DMS79 treated with DMSO at 0.1 percent for 48 hours (cell line): ENCODE measurements around the gene CARMIL1.
"Not testable (repeated sequence)": the region's sequence is repeated elsewhere in the genome, so short reads cannot be mapped to it uniquely, and the experiment has no call there.

Source experiments
- DNase-seq: peaks from one replicate; lab custom pipeline; 2025; lab: John Stamatoyannopoulos, UW

CARMIL1 gene

DNA sequence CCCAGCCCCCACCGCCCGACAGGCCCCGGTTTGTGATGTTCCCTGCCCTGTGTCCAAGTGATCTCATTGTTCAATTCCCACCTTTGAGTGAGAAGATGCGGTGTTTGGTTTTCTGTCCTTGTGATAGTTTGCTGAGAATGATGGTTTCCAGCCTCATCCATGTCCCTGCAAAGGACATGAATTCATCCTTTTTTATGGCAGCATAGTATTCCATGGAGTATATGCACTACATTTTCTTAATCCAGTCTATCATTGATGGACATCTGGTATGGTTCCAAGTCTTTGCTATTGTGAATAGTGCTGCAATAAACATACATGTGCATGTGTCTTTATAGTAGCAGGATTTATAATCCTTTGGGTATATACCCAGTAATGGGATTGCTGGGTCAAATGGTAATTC lies 165.3 kb downstream of the CARMIL1 start:
- not testable (repeated sequence) for DNase-seq

DNA sequence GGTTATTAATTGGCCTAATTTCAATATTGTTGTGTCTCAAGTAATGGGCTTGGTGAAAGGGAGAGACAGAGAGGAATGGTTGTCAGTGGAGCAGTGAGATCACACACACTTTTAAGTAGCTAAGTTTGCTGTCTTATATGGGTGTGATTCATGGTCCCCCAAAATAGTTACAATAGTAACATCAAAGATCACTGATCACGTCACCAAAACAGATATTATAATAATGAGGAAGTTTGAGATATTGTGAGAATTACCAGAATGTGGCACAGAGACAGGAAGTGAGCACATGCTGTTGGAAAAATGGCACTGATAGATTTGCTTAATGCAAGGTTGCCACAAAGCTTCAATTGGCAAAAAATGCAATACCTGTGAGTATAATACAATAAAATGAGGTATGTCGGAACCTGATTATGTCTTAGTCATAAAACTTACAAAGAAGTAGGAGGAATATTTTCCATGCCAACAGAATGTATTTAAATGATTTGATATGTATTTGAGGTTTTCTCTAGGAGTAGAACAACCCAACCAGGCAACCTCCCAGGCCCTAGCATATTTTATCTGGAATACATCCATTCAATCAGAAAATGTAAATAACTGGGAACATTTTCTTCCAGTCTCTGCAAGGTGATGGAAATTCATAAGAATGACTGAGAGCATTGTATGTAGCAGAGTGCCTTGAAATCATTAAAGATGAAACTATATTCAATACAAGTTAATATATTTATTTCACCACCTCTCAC lies 167.8 kb downstream of the CARMIL1 start:
- DNase-seq: no peak

GRCh38 chr6:25447570-25447929 lies 168.4 kb downstream of the CARMIL1 start:
- DNase-seq: no peak

- no peak for DNase-seq
Observed at GRCh38 chr6:25448965-25449538, 169.9 kb downstream of the CARMIL1 start.

DNA sequence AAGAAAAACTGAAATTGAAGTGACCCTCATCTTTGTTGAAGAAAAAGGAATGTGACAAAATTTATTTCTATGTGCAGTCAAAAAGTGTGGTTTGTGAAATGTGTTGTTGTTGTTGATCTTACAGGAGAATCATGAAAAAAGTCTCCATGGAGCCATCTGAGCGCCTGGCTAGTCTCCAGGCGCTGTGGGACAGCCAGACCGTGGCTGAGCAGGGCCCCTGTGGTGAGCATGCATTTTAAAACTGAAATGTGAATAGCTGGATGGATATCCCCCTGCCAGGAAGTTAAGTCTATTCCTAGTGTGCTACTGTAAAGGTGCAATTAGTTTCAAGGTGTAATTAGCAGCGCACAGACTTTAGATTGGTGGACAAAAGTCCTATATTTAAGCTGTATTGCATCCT lies 170.6 kb downstream of the CARMIL1 start:
- peak; percentile 76 for DNase-seq

GRCh38 chr6:25450469-25451198 lies 171.5 kb downstream of the CARMIL1 start:
- DNase-seq: no peak

GRCh38 chr6:25452031-25452430 lies 172.9 kb downstream of the CARMIL1 start:
- no peak for DNase-seq

DNA sequence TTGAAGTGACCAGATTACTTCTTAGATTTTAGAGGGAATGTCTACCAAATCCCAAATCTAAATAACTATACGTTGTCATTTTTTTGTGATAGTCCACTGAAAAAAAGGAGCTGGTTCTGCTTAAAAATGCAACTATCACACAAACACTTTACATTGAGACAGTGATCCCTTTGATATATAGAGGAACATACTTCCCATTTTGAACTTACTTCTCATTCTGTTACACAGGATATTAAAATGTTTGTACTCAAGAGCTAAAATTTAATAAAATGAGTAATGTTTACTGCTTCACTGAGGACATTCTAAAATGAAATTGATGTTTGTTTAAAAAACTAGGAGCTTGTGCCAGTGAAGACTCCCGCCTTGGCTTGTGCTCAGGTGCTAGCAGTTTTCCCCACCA lies 174.1 kb downstream of the CARMIL1 start:
- DNase-seq: no peak

GRCh38 chr6:25454136-25454535 lies 175.0 kb downstream of the CARMIL1 start:
- DNase-seq: no peak

DNA sequence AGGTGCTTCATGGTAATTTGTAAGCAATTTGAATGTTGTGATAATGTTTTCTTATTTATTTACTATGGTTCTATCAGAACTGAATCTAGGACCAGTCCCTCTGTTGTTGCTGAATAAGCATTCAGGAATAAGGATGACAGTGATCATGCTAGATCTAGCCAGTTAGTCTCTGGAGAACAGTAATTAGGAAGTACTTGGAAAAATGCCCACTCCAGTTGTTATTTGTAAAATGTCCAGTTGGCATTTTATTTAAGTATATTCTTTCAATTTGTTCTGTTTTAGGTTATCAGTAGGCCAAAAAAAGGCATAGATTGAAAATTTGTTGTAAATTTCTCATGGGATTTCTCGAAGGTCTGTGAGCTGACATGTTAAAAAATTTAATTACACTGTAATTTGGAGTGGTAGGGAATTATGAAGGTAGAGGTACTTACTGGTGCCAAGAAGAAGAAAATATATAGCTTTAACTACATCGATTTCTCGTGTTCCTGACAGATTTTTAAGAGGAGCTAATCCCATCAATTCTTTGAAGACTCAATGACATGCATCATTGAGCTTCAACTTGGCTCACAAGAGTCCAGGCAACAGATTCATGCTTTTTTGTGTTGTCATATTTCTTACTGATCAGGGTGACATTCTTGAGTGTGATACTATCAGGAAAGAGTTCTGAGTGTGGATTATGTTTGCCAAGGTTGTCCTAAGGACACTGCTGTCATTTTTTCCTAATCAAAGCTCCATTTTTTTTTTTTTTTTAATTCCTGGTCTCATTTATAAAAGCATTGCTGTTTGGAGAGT lies 177.3 kb downstream of the CARMIL1 start:
- DNase-seq: peak; percentile 58

GRCh38 chr6:25457516-25457915 lies 178.3 kb downstream of the CARMIL1 start:
- peak; percentile 32 for DNase-seq

- no peak for DNase-seq
Observed at GRCh38 chr6:25458485-25458884, 179.3 kb downstream of the CARMIL1 start.

DNA sequence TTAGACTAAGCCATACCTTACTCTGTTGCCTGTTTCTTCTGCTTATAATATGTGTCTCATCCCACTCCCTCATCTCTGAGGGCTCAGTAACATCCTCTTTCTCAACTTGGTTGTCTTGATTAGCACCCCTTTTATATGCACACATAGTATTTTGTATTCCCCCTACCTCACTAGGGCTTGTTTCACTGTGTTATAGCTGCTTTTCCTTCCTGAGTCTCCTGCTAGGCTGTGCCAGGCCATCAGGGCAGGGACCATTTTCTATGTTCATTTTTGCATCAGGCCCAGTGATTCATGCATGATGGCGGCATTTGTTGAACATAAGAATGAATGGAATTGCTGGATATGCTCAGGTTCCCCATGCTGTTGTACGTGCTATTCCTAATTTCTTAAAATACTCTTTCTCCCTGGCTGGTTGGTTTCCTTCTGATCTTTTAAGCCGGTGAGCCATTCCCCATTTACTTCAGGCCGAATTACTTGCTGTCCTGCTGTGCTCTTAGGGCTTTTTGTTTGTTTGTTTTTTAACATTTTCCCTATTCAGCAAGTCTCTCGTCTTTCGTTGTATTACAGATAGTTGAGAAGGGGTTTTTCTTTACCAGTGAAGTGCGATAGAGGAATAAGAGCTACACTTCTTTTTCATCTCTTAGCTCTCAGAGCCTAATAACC lies 183.2 kb downstream of the CARMIL1 start:
- peak; percentile 73 for DNase-seq

DNA sequence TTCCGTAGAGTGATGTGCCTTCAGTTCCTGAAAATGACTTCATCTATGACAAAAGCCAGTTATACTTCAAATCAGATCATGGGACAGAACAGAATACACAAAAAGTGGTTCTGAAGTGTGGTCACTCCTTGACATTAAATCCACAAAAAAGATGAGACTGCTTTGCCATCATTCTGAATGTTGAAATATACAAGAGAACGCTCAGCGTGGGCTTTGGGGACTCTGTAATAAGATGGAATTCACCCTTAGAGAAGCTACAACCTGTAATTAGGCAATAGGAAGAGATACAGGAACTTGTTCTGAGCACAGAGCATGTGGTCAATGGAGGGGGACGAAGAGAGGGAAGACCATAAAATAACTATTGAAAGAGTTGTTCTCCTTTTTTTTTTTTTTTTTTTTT lies 184.3 kb downstream of the CARMIL1 start:
- no peak for DNase-seq

DNA sequence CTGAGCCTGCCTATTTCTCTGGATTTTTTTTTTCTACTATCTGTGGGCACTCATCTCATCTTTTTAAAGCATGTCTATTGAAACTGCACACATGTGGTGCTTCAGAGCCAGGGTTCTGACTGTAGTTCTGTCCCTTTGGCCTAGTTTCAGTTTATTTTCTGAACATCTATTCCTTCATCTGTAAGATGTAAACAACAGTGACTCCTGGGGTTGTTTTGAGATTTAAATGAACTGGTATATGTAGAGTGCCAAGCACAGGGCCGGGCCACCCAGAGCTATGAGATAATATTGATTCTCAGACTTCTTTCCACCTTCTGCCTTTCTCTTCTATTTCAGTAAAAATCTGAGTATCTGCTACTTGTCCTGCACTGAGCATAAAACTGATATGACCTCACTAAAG lies 185.1 kb downstream of the CARMIL1 start:
- DNase-seq: no peak

GRCh38 chr6:25465941-25466340 lies 186.8 kb downstream of the CARMIL1 start:
- no peak for DNase-seq

- no peak for DNase-seq
Observed at GRCh38 chr6:25468881-25469280, 189.7 kb downstream of the CARMIL1 start.

- no peak for DNase-seq
Observed at GRCh38 chr6:25469797-25470388, 190.7 kb downstream of the CARMIL1 start.

DNA sequence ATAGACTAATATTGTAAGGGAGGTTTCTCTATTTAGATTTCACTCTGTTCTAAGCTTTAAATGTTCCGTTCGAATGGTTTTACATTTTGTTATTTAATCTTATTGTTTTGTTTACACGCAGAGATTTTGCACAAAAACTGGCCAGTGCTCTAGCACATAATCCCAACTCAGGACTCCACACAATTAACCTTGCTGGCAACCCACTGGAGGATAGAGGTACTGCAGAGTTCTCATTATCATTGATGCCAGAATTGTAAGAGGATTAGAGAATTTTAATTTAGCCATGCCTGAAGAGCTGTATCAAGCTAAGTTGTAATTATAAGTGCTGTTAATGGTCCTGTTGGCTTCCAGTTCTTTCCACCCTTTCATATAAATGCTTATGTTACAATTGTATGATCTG lies 193.1 kb downstream of the CARMIL1 start:
- DNase-seq: peak; percentile 11

DNA sequence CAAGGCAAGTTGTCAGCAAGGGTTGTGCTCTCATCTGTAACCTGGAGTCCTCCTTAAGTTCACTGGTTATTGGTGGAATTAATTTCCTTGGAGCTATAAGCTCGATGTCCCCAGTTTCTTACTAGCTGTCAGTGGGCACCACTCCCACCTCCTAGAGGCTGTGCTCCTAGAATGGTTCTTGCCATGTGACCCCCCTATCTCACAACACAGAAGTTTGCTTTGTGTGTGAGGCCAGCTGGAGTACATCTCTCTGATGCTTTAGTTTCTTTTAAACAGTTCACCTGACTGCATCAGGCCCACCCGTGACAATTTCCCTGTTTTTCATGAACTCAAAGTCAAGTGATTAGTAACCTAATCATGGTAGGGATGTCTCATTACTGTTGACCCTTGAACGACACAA lies 193.7 kb downstream of the CARMIL1 start:
- DNase-seq: no peak

DNA sequence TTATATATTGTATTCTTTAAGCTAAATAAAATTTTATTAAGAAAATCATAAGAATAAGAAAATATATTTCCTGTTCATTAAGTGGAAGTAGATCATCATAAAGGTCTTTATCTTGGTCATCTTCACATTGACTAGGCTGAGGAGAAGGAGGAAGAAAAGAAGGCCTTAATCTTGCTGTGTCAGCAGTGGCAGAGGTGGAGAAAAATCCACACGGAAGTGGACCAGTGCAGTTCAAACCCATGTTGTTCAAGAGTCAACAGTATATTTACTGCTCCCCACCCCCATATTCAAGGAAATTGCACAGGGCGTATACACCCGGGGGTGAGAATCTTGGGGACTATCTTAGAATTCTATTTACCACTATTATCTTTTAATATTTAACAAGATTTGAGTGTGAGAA lies 194.3 kb downstream of the CARMIL1 start:
- DNase-seq: no peak

- DNase-seq: no peak
Observed at GRCh38 chr6:25476126-25476525, 197.0 kb downstream of the CARMIL1 start.
